Neuronal stem cell (in vitro differentiated cells): Measurements from ENCODE around the gene UBALD2.
"Not testable (repeated sequence)": the region's sequence is repeated elsewhere in the genome, so short reads cannot be mapped to it uniquely, and the experiment has no call there.

Source experiments
- DNase-seq: peaks from one replicate; pipeline ENCODE4 v3.0.0-alpha.2; 2013; ENCODE audit warnings: low spot score
- H2AFZ ChIP-seq: one replicate; pipeline ENCODE4 v1.6.1; 2013; ENCODE audit warnings: mild to moderate bottlenecking, low read length, inconsistent platforms
- H2AK5ac ChIP-seq: 2 replicates; pipeline ENCODE4 v1.6.1; 2013; ENCODE audit warnings: low read depth, mild to moderate bottlenecking, inconsistent platforms, low read length, moderate library complexity, mixed read lengths
- H2BK120ac ChIP-seq: 2 replicates; pipeline ENCODE4 v1.6.1; 2013; ENCODE audit warnings: low read depth, mild to moderate bottlenecking, inconsistent platforms, low read length, moderate library complexity, mixed read lengths
- H2BK12ac ChIP-seq: one replicate; pipeline ENCODE4 v1.6.1; 2013; ENCODE audit warnings: low read length, inconsistent platforms
- H2BK15ac ChIP-seq: 2 replicates; pipeline ENCODE4 v1.6.1; 2013; ENCODE audit warnings: mild to moderate bottlenecking, low read length, inconsistent platforms, mixed read lengths
- H2BK5ac ChIP-seq: one replicate; pipeline ENCODE4 v1.6.1; 2013; ENCODE audit warnings: inconsistent platforms, mild to moderate bottlenecking, low read length, moderate library complexity
- H3K14ac ChIP-seq: one replicate; pipeline ENCODE4 v1.6.1; 2013; ENCODE audit warnings: low read length, inconsistent platforms
- H3K18ac ChIP-seq: 2 replicates; pipeline ENCODE4 v1.6.1; 2013; ENCODE audit warnings: low read length, inconsistent platforms
- H3K23ac ChIP-seq: 2 replicates; pipeline ENCODE4 v1.6.1; 2013; ENCODE audit warnings: low read depth, mild to moderate bottlenecking, mixed read lengths, low read length, inconsistent platforms; ENCODE audit not compliant: poor library complexity
- H3K27ac ChIP-seq: replicated peaks from 3 replicates; pipeline ENCODE4 v1.5.1; 2013; ENCODE audit warnings: low read length, inconsistent platforms
- H3K27me3 ChIP-seq, 3 experiments: 2 replicates each; pipeline ENCODE4 v1.6.1; 2013; ENCODE audit warnings: low read length in 3 of 3, mild to moderate bottlenecking in 2 of 3, inconsistent platforms in 1 of 3, low read depth in 1 of 3, mixed read lengths in 1 of 3, moderate library complexity in 1 of 3; ENCODE audit not compliant: control insufficient read depth in 3 of 3, insufficient read depth in 3 of 3
- H3K36me3 ChIP-seq, 2 donors: replicated peaks in 1 of 2; 2 replicates each; pipeline ENCODE4 v1.6.1; 2013; ENCODE audit warnings: low read length in 2 of 2; ENCODE audit not compliant: control insufficient read depth in 2 of 2, insufficient read depth in 2 of 2
- H3K4ac ChIP-seq: 2 replicates; pipeline ENCODE4 v1.6.1; 2013; ENCODE audit warnings: inconsistent platforms, mild to moderate bottlenecking, low read length, moderate library complexity
- H3K4me1 ChIP-seq, 2 donors: 1 replicate in 1 of 2; 2 replicates in 1 of 2; pipeline ENCODE4 v1.6.1; 2013; ENCODE audit warnings: low read length in 2 of 2, low read depth in 1 of 2; ENCODE audit not compliant: control insufficient read depth in 2 of 2, insufficient read depth in 1 of 2
- H3K4me2 ChIP-seq: one replicate; pipeline ENCODE4 v1.6.1; 2013; ENCODE audit warnings: mild to moderate bottlenecking, low read length, inconsistent platforms; ENCODE audit not compliant: insufficient read depth, poor library complexity, severe bottlenecking
- H3K4me3 ChIP-seq, 2 donors: 2 replicates each; pipeline ENCODE4 v1.5.1; 2013; ENCODE audit warnings: low read length in 2 of 2, mild to moderate bottlenecking in 2 of 2, inconsistent platforms in 1 of 2, moderate library complexity in 1 of 2
- H3K79me1 ChIP-seq: one replicate; pipeline ENCODE4 v1.6.1; 2013; ENCODE audit warnings: low read depth, mild to moderate bottlenecking, inconsistent platforms, low read length, moderate library complexity
- H3K9ac ChIP-seq: one replicate; pipeline ENCODE4 v1.6.1; 2013; ENCODE audit warnings: mild to moderate bottlenecking, low read depth, low read length, inconsistent platforms; ENCODE audit not compliant: poor library complexity
- H3K9me3 ChIP-seq, 2 donors: replicated peaks in 1 of 2; 2 replicates each; pipeline versions ENCODE3 to v1.6.1; 2013; ENCODE audit warnings: low read length in 2 of 2, mild to moderate bottlenecking in 2 of 2, inconsistent platforms in 1 of 2, low read depth in 1 of 2, mixed read lengths in 1 of 2, moderate library complexity in 1 of 2; ENCODE audit not compliant: control insufficient read depth in 2 of 2, insufficient read depth in 1 of 2
- H4K8ac ChIP-seq: one replicate; pipeline ENCODE4 v1.6.1; 2013; ENCODE audit warnings: low read depth, mild to moderate bottlenecking, inconsistent platforms, low read length, moderate library complexity
- H4K91ac ChIP-seq: one replicate; pipeline ENCODE4 v1.6.1; 2013; ENCODE audit warnings: low read length, low read depth, mild to moderate bottlenecking, inconsistent platforms; ENCODE audit not compliant: poor library complexity
- WGBS, 2 donors: extraction: QIAGEN DNeasy Blood & Tissue Kit; methylation state at CpG; one replicate each; pipeline ENCODE4 v1.1.7; 2013; ENCODE audit warnings: missing lambda C conversion rate in 2 of 2, mixed read lengths in 1 of 2; ENCODE audit not compliant: insufficient read length in 2 of 2, insufficient replicate concordance in 1 of 2; ENCODE audit errors: extremely low coverage in 2 of 2; 5-methylcytosine and 5-hydroxymethylcytosine counted together

Gene UBALD2

GRCh38 chr17:76254275-76254674 is 10.9 kb upstream of the UBALD2 start:
- H3K23ac ChIP-seq = peak overlapping the region; percentile 45
- peak overlapping the region; percentile 14 for H3K14ac ChIP-seq
- no peak overlapping the region for H4K91ac ChIP-seq

GRCh38 chr17:76255801-76256429 is 9.2 kb upstream of the UBALD2 start:
- no peak overlapping the region for H2BK120ac ChIP-seq
- H3K18ac ChIP-seq = no peak overlapping the region
- no peak overlapping the region for H3K4me2 ChIP-seq
- H2AK5ac ChIP-seq = no peak overlapping the region
- no peak overlapping the region for H2BK15ac ChIP-seq
- H3K36me3 ChIP-seq = no peaks in the 10 kb centered on the region
- no peak overlapping the region for H2BK12ac ChIP-seq
- DNase-seq = no peak
- no peak overlapping the region for H2AFZ ChIP-seq
- H3K27me3 ChIP-seq = no peaks in the 10 kb centered on the region
- peaks cover 0 to 4% of the 10 kb centered on the region in 2 donors for H3K9me3 ChIP-seq
- H3K4me3 ChIP-seq = no peak overlapping the region
- no peak overlapping the region for H2BK5ac ChIP-seq
- H4K91ac ChIP-seq = no peak overlapping the region
- no peak overlapping the region for H3K27ac ChIP-seq
- H3K4me1 ChIP-seq = peaks cover 10 to 16% of the 10 kb centered on the region in 2 donors
- no peak overlapping the region for H3K14ac ChIP-seq
- no peak overlapping the region for H4K8ac ChIP-seq
- no peak overlapping the region for H3K4ac ChIP-seq
- H3K79me1 ChIP-seq = no peaks in the 10 kb centered on the region
- H3K23ac ChIP-seq = no peak overlapping the region
- WGBS, 2 donors = no CpG with 5 or more reads among the region's 6 CpGs
- no peak overlapping the region for H3K9ac ChIP-seq

More at GRCh38 chr17:76254275-76254674, 10.9 kb upstream of the UBALD2 start:
- Histone ChIP-seq H3K36me3 (no peaks in the 10 kb centered on the region), H2BK15ac (no peak overlapping the region), H3K4me2 (no peak overlapping the region), H2AFZ (no peak overlapping the region), H2BK120ac (no peak overlapping the region), H3K4ac (no peak overlapping the region), H3K9me3 (peaks cover 0 to 4% of the 10 kb centered on the region in 2 donors), H3K79me1 (no peaks in the 10 kb centered on the region), H3K27me3 (no peaks in the 10 kb centered on the region), H2AK5ac (peak overlapping the region; percentile 5), H2BK5ac (no peak overlapping the region), H3K18ac (no peak overlapping the region), H3K9ac (peak overlapping the region; percentile 50), H3K27ac (no peak overlapping the region), H3K4me1 (peaks cover 6 to 10% of the 10 kb centered on the region in 2 donors), H3K4me3 (no peak overlapping the region), H4K8ac (no peak overlapping the region), H2BK12ac (no peak overlapping the region)
- WGBS, 2 donors = no CpG with 5 or more reads among the region's 5 CpGs
- no peak for DNase-seq

DNA sequence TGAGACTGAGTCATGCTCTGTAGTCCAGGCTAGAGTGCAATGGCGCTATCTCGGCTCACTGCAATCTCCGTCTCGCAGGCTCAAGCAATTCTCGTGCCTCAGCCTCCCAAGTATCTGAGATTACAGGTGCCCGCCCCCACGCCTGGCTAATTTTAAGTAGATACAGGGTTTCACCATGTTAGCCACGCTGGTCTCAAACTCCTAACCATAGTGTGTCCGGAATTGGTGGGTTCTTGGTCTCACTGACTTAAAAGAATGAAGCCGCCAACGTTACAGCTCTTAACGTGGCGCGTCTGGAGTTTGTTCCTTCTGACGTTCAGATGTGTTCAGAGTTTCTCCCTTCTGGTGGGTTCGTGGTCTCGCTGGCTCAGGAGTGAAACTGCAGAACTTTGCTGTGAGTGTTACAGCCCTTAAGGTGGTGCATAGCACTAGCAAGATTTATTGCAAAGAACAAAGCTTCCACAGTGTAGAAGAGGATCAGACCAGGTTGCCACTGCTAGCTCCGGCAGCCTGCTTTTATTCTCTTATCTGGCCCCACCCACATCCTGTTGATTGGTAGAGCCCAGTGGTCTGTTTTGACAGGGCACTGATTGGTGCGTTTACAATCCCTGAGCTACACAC is 8.6 kb upstream of the UBALD2 start:
- H3K14ac ChIP-seq, H3K23ac ChIP-seq, H2BK15ac ChIP-seq, H3K27ac ChIP-seq, H4K8ac ChIP-seq, H3K79me1 ChIP-seq, H3K4me2 ChIP-seq, H3K18ac ChIP-seq, H3K9me3 ChIP-seq, H2AK5ac ChIP-seq, H3K27me3 ChIP-seq, H4K91ac ChIP-seq, H3K4ac ChIP-seq, H3K4me3 ChIP-seq, H3K9ac ChIP-seq, H2BK12ac ChIP-seq, H3K36me3 ChIP-seq, H2AFZ ChIP-seq, H2BK5ac ChIP-seq, H2BK120ac ChIP-seq, DNase-seq: not testable (repeated sequence)
- WGBS, 2 donors = no CpG with 5 or more reads among the region's 19 CpGs
- peaks cover 10 to 18% of the 10 kb centered on the region in 2 donors for H3K4me1 ChIP-seq

GRCh38 chr17:76260220-76260619 is 4.9 kb upstream of the UBALD2 start:
- Histone ChIP-seq H3K18ac (no peak overlapping the region), H3K9me3 (peaks cover 0 to 4% of the 10 kb centered on the region in 2 donors), H4K8ac (no peak overlapping the region), H3K79me1 (no peaks in the 10 kb centered on the region), H2AFZ (no peak overlapping the region), H2BK15ac (no peak overlapping the region), H3K4me3 (no peak overlapping the region), H3K36me3 (no peaks in the 10 kb centered on the region), H3K4me1 (peaks cover 14 to 30% of the 10 kb centered on the region in 2 donors), H2BK120ac (no peak overlapping the region), H4K91ac (no peak overlapping the region), H3K4me2 (no peak overlapping the region), H2AK5ac (peak overlapping the region; percentile 47), H2BK12ac (no peak overlapping the region), H2BK5ac (no peak overlapping the region), H3K14ac (no peak overlapping the region), H3K9ac (no peak overlapping the region), H3K27ac (no peak overlapping the region), H3K4ac (no peak overlapping the region), H3K23ac (no peak overlapping the region), H3K27me3 (no peaks in the 10 kb centered on the region)
- no peak for DNase-seq
- no CpG with 5 or more reads among the region's 7 CpGs for WGBS, 2 donors
